ENCODE data around the gene DAB2. TPM values are rescaled to one million over a fixed set of nuclear protein-coding genes. Genes with fewer than 3 reads are reported as not detected.

DAB2 gene
- total RNA-seq, 2 experiments from 2014 or later, result 0.40 TPM; not detected in 1

DNA sequence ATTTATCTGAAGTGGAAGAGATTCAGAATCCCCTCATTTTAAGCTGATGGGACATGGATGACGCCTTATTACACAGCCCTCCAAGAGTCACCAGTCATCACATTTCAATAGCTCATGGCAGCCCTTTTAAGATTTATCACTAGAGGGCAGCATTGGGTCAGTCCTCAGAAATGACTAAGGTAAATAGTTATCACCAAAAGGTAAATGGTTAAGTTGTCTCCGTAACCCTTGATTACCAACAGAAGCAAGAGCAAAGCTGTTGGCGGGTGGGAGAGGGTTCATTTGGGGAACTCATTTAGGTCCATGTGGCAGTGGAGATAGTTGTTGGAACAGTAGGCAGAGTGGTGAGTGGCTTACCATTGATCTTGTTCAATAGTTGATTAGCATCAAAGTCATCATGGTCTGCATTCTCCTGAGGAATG, 48.5 kb downstream of the DAB2 start:
- peak; percentile 50 for DNase-seq (ENCODE audit: low spot score)
- Histone ChIP-seq H2AFZ (ENCODE audit: low read length) (no peak overlapping the region), H3K4me3 (ENCODE audit: low read depth, low read length, poor library complexity, severe bottlenecking) (no peak overlapping the region), H3K79me2 (ENCODE audit: insufficient read depth, low read depth, low read length) (no peaks in the 10 kb centered on the region), H3K9me3 (ENCODE audit: low read length) (no peaks in the 10 kb centered on the region), H3K36me3 (ENCODE audit: insufficient read depth, low read length) (no peaks in the 10 kb centered on the region), H3K9me2 (ENCODE audit: insufficient read depth, low read length) (no peaks in the 10 kb centered on the region), H3K27ac (ENCODE audit: low read depth, low read length, poor library complexity, severe bottlenecking) (no peak overlapping the region), H3K4me2 (ENCODE audit: low read length) (no peak overlapping the region), H3K4me1 (ENCODE audit: insufficient read depth, low read length, poor library complexity, severe bottlenecking) (no peaks in the 10 kb centered on the region), H4K20me1 (ENCODE audit: insufficient read depth, low read length) (no peaks in the 10 kb centered on the region)
- ChIA-PET POLR2A (interaction anchor here (0.5 to 1.0 kb wide), 7 partner anchors 9 to 1532 kb away, joined by 3 to 5 read pairs (median 4); no protein-coding TSS in a partner anchor), CTCF (ENCODE audit: unreplicated experiment) (interaction anchor here (0.7 to 2.5 kb wide), 4 partner anchors 8 to 172 kb away, joined by 3 to 10 read pairs (median 4); no protein-coding TSS in a partner anchor)
- intact Hi-C loops (cut with micrococcal nuclease; ENCODE audit: unreplicated experiment), result loop anchor here (2.0 to 10.0 kb wide), 2 partner anchors 162 to 170 kb away; partner anchors contain the start of gene FYB1
- no peak for TF ChIP-seq EZH2phosphoT487 (IDR thresholded peaks at IDR 0.05; ENCODE audit: borderline replicate concordance, low read depth, low read length)
- TF ChIP-seq, protein P1, sequence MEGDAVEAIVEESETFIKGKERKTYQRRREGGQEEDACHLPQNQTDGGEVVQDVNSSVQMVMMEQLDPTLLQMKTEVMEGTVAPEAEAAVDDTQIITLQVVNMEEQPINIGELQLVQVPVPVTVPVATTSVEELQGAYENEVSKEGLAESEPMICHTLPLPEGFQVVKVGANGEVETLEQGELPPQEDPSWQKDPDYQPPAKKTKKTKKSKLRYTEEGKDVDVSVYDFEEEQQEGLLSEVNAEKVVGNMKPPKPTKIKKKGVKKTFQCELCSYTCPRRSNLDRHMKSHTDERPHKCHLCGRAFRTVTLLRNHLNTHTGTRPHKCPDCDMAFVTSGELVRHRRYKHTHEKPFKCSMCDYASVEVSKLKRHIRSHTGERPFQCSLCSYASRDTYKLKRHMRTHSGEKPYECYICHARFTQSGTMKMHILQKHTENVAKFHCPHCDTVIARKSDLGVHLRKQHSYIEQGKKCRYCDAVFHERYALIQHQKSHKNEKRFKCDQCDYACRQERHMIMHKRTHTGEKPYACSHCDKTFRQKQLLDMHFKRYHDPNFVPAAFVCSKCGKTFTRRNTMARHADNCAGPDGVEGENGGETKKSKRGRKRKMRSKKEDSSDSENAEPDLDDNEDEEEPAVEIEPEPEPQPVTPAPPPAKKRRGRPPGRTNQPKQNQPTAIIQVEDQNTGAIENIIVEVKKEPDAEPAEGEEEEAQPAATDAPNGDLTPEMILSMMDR (conservative IDR thresholded peaks at IDR 0.05; ENCODE audit: low read length), result peak; percentile 83
- BruUV-seq (replicated peaks), result no TSS peak

DNA sequence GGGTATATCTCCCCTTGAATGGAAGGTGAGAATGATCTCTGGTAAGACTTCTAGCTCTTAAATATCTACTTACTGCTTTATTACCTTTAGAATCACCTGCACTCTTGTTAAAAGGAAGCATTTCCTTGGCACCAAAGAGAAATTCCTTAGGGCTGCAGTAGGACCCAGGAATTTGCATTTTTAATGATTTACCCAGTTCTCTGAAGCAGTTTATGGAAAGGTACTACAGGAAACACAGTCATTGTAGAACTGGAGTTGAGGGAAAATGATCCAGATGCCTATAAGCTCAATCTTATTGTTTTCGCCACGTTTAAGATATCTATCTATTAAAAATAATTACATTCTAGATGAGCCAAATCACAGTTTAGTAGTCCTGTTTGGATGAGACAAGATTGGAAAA, 51.0 kb downstream of the DAB2 start:
- intact Hi-C loops (cut with micrococcal nuclease; ENCODE audit: unreplicated experiment), result loop anchor here (10.0 kb wide), 1 partner anchor 159 kb away; the partner anchor contains the start of gene FYB1

DNA sequence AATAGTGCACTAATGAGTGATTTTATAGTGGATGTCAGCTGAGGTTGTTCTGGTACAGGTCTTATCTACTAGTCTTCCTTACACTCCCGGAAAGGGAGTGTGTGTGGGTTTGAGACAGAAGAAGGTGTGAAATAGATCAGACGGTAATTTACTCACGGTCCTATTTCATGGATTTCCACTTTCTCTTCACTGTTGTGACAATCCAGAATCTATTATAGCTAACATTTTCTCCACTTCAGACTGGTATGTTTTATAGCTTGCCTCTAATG, 53.5 kb downstream of the DAB2 start:
- Histone ChIP-seq H3K79me2 (ENCODE audit: insufficient read depth, low read depth, low read length) (no peaks in the 10 kb centered on the region), H4K20me1 (ENCODE audit: insufficient read depth, low read length) (no peaks in the 10 kb centered on the region), H3K9me3 (ENCODE audit: low read length) (no peaks in the 10 kb centered on the region), H3K9me2 (ENCODE audit: insufficient read depth, low read length) (no peaks in the 10 kb centered on the region), H3K27ac (ENCODE audit: low read depth, low read length, poor library complexity, severe bottlenecking) (no peak overlapping the region), H3K36me3 (ENCODE audit: insufficient read depth, low read length) (no peaks in the 10 kb centered on the region), H2AFZ (ENCODE audit: low read length) (no peak overlapping the region), H3K4me3 (ENCODE audit: low read depth, low read length, poor library complexity, severe bottlenecking) (no peak overlapping the region), H3K4me2 (ENCODE audit: low read length) (no peak overlapping the region), H3K4me1 (ENCODE audit: insufficient read depth, low read length, poor library complexity, severe bottlenecking) (no peaks in the 10 kb centered on the region)
- BruUV-seq (replicated peaks), result no TSS peak
- no peak for DNase-seq (ENCODE audit: low spot score)
- CTCF ChIA-PET (ENCODE audit: unreplicated experiment), result no interaction called here
- TF ChIP-seq, protein P1 (conservative IDR thresholded peaks at IDR 0.05; ENCODE audit: low read length), result no peak
- TF ChIP-seq EZH2phosphoT487 (IDR thresholded peaks at IDR 0.05; ENCODE audit: borderline replicate concordance, low read depth, low read length), result no peak
- intact Hi-C loops (cut with micrococcal nuclease; ENCODE audit: unreplicated experiment), result loop anchor here (10.0 kb wide), 1 partner anchor 156 kb away; the partner anchor contains the start of gene FYB1
- POLR2A ChIA-PET, result interaction anchor here (1.1 to 1.3 kb wide), 2 partner anchors 15 to 18 kb away, joined by 5 to 6 read pairs; no protein-coding TSS in a partner anchor

More for the DNA sequence above, 51.0 kb downstream of the DAB2 start:
- Histone ChIP-seq H3K36me3 (ENCODE audit: insufficient read depth, low read length) (no peaks in the 10 kb centered on the region), H3K79me2 (ENCODE audit: insufficient read depth, low read depth, low read length) (no peaks in the 10 kb centered on the region), H3K4me3 (ENCODE audit: low read depth, low read length, poor library complexity, severe bottlenecking) (no peak overlapping the region), H3K4me2 (ENCODE audit: low read length) (no peak overlapping the region), H3K9me3 (ENCODE audit: low read length) (no peaks in the 10 kb centered on the region), H3K27ac (ENCODE audit: low read depth, low read length, poor library complexity, severe bottlenecking) (no peak overlapping the region), H4K20me1 (ENCODE audit: insufficient read depth, low read length) (no peaks in the 10 kb centered on the region), H3K4me1 (ENCODE audit: insufficient read depth, low read length, poor library complexity, severe bottlenecking) (no peaks in the 10 kb centered on the region), H2AFZ (ENCODE audit: low read length) (no peak overlapping the region), H3K9me2 (ENCODE audit: insufficient read depth, low read length) (no peaks in the 10 kb centered on the region)
- no TSS peak for BruUV-seq (replicated peaks)
- ChIA-PET CTCF (ENCODE audit: unreplicated experiment) (no interaction called here), POLR2A (no interaction called here)
- TF ChIP-seq EZH2phosphoT487 (IDR thresholded peaks at IDR 0.05; ENCODE audit: borderline replicate concordance, low read depth, low read length), result no peak
- TF ChIP-seq, protein P1 (conservative IDR thresholded peaks at IDR 0.05; ENCODE audit: low read length), result no peak
- no peak for DNase-seq (ENCODE audit: low spot score)
